GM13976 (cell line): ENCODE data around the gene KREMEN1.

Source experiments
- DNase-seq: peaks from one replicate; pipeline ENCODE4 v3.0.0; 2012; ENCODE audit warnings: low spot score
- in situ Hi-C: fragments of 300-500 bp; cut with MboI; formaldehyde crosslinking; loops from one replicate; pipeline ENCODE4 v1.12.0; 2022; ENCODE audit warnings: low sequenced_read_pairs, mixed read lengths, inconsistent platforms; ENCODE audit not compliant: unreplicated experiment
- TF ChIP-seq, protein P1 (sequence below): IDR thresholded peaks from 2 replicates; pipeline ENCODE4 v1.5.1; 2012; ENCODE audit warnings: borderline replicate concordance, mild to moderate bottlenecking; ENCODE audit not compliant: insufficient read depth; ENCODE audit errors: extremely low read depth, missing control alignments, control extremely low read depth

KREMEN1 gene

GRCh38 chr22:29163808-29164207 lies 91.0 kb downstream of the KREMEN1 start:
- TF ChIP-seq, protein P1, sequence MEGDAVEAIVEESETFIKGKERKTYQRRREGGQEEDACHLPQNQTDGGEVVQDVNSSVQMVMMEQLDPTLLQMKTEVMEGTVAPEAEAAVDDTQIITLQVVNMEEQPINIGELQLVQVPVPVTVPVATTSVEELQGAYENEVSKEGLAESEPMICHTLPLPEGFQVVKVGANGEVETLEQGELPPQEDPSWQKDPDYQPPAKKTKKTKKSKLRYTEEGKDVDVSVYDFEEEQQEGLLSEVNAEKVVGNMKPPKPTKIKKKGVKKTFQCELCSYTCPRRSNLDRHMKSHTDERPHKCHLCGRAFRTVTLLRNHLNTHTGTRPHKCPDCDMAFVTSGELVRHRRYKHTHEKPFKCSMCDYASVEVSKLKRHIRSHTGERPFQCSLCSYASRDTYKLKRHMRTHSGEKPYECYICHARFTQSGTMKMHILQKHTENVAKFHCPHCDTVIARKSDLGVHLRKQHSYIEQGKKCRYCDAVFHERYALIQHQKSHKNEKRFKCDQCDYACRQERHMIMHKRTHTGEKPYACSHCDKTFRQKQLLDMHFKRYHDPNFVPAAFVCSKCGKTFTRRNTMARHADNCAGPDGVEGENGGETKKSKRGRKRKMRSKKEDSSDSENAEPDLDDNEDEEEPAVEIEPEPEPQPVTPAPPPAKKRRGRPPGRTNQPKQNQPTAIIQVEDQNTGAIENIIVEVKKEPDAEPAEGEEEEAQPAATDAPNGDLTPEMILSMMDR = no peak
- no peak for DNase-seq
- in situ Hi-C loops = no loop called here

DNA sequence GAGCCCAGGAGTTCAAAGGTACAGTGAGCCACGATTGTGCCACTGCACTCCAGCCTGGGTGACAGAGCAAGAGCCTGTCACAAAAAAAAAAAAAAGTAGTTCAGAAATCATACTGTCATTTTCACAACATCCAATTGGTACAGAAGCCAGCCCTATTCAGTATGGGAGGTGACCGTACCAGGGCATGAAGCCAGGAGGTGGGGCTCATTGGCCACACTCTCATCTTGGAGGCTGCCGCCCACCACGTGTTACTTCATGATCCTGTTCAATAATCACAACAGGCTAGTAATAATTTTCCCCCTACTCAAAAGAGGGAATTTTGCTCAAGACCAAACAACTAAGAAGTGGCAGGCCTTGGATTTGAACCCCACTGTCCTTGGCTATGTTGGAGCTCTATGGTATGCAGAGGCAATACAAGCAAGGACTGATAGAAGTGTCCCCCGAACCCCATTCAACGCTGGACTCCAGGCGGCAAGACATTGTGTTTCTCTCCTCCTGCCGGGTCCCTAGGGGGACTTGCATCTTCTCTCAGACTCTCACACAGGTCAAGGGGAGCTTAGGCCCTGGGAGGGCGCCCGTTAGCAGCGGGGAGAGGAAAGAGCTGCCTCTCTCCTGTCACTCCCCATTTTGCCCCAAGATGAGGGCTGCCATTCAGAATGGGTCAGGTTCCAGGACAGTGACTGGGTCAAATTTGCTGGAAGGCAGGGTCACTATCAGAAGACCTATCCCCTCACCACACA lies 92.7 kb downstream of the KREMEN1 start:
- no peak for DNase-seq
- TF ChIP-seq, protein P1 = no peak
- in situ Hi-C loops = no loop called here

- TF ChIP-seq, protein P1 = no peak
- DNase-seq = no peak
- in situ Hi-C loops = no loop called here
Observed at GRCh38 chr22:29166180-29166579, 93.3 kb downstream of the KREMEN1 start.

DNA sequence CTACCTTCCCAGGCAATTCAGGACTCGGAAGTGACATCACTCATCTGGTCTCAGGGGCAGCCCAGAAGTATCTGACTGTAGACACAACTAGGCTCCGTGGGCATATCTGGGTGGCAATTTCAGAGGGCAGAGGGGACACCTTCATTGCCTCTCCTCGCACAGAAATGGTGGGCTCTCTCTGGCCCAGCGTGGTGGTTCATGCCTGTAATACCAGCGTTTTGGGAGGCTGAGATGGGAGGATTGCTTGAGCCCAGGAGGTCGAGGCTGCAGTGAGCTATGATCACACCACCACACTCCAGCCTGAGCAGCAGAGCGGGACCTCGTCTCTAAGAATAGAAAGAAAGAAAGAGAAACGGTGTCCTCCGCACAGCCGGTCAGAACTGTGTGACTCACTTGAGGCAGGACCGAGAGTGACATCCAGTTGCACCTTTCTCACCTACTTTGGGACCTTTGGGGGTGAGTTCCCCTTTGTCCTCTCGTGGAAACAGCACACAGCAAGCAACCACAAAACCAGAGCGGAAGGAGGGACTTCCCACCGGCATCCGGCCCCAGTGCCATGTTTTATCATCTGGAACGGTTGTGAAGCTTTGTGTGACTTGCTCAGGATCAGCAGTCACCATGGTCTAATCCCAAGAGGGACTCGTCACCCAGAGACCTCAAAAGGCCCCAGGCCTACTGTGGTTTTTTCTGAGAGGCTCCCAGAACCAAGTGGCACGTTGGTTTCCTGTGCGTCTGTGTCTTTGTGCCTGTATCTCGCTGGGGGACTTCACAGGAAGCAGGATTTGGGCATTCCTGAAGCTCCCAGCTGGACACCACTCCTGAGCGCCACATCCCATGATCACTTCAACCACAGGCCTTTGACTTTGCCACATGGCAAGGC lies 94.4 kb downstream of the KREMEN1 start:
- TF ChIP-seq, protein P1 = no peak
- DNase-seq = peak; percentile 89
- in situ Hi-C loops = no loop called here

DNA sequence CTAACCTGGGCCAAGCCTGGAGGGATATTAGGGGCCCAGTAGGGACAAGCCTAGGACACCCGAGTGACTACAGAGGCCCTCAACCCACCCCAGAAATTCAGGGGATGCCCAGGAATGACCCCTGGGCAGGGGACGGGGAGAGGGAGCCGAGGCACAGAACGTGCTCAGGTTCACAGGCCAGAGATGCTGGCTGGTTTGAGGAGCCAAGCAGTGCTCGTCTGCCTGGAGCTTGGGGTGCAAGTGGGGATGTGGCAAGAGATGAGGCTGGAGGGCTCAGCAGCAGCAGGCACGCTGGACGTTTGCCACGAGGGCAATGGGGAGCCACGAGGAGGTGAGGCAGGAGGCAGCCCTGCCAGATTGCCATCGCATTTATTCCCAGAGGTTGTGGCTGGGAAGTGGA lies 98.9 kb downstream of the KREMEN1 start:
- TF ChIP-seq, protein P1 = no peak
- no peak for DNase-seq
- in situ Hi-C loops = no loop called here

- TF ChIP-seq, protein P1 = no peak
- DNase-seq = no peak
- in situ Hi-C loops = no loop called here
Observed at GRCh38 chr22:29172216-29172615, 99.4 kb downstream of the KREMEN1 start.
